ENCODE data around the gene CHCT1.

GRCh38 chr17:60395508-60396065, 26.7 kb upstream of the CHCT1 start:
- TF ChIP-seq CTCF (IDR thresholded peaks at IDR 0.05) (no peak), POLR2A (IDR thresholded peaks at IDR 0.05) (no peak)
